HPDE6-E6E7 (cell line): ENCODE measurements around the gene PRPF8.

Experiments
- DNase-seq: peaks from one replicate; pipeline ENCODE4 v3.0.0; 2011; ENCODE audit warnings: missing footprints; ENCODE audit errors: extremely low spot score

Gene PRPF8

GRCh38 chr17:1627182-1627981, 57.3 kb downstream of the PRPF8 start:
- DNase-seq: no peak

GRCh38 chr17:1626333-1626732, 58.3 kb downstream of the PRPF8 start:
- DNase-seq: no peak

DNA sequence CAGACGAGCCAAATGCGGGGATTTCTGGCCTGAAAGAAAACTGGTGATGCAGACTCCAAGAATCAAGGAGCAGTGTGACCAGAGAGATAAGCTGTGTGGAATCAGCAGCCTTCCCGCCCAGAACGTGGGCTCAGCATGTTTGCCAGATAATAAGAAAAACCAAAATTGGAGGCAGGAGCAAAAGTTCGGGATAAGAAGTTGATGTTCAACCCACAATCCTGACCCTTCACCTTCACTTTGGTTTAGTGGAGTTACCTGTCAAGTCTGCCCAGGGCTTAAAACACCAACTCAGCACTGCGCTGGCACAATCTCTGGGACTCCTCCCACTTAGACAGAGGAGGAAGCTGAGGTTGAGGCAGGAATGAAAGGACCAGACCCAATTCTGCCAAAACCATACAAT, 59.1 kb downstream of the PRPF8 start:
- no peak for DNase-seq

DNA sequence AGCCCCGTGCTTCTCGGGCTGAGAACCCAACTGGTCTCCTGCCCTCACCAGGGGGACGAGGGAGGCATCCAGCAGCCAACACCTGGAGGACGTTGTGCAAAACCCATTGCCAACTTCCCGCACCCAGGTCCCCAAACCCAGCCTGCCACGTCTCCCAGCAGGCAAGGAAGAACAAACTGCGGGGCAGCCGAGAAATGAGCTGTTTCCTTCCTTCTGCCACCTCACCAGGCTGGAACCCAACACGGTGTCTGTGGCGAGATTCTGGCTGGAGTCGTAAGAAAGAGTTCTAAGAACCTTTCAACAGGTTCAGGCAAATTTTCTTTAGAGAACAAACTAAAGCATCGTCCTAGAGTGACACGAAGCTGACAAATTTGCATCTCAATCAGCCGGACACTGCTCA, 59.6 kb downstream of the PRPF8 start:
- DNase-seq: no peak

GRCh38 chr17:1624650-1625049, 60.0 kb downstream of the PRPF8 start:
- no peak for DNase-seq

DNA sequence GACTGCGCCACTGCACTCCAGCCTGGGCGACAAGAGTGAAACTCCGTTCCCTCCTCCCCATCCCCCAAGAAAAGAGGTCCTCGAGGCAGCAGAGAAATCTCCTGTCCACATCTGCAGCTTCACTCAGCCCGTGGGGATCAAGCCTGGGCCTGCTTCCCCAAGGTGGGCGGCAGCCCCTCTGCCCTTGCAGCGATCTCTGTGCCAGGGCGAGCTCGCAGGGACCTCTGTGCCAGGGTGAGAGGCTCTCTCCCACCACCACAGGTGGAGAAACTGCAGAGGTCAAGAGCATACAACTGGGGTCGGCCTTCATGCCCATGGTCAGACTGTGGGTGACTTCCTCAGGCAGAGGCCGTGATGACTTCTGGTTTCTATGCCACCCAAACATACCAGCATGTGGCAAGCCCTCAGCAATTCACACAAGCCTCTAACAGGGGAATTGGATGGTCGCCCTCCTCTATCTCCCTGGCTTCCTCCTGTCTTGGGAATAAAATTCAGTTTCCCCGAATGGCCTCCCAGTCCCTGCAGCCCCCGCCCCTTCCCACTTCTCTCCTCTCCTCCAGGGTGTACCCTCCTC, 61.5 kb downstream of the PRPF8 start:
- DNase-seq: no peak

DNA sequence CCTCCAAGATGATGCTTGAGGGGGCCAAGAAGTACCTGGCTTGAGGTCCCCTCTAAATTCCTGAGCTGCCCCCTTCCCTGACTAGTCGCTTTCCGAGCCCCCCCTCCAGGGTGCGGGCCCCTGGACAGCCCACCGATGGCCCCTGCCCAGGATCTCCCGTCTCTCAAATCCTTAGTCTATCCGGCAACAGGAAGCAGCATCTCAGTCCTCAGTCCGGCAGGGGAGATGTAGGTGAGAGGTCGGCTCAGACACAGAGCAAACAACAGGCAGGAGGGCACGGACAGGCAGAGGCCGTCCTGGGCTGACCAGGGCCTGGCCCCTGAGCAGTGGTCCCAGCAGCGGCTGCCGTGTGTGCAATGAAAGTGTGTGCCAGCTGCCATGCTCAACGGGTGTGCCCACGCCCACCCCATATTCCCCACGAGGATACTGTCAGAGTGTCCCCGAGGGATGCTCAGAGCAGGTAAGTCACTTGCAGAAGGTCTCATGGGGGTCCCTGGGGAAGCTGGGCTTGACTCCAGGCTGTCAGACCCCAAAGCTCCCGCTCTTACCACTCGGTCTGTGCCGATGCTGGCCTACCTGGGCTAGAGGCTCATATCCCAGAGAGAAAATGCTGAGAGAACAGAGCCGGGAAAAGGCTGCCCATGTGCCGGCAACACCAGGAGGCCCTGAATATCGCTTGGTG, 63.3 kb downstream of the PRPF8 start:
- DNase-seq: no peak

DNA sequence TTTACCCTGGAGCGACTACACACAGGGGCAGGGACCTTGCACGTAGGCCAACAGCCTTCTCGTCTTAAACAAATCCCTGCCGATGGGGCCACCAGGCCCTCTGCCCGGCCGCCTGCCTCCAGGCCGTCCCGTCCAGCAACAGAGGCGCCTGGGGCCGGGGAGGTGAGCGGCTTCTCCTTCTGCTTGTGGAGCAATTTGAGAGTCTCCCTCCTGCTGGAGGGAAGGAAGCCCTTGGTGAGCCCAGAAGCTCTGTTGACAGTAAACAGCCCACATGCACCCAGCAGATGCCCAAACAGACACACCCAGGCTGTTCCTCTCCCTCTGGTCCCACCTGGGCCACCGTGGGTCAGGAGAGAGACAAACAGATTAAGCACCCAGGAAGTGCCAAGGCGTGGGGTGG, 64.2 kb downstream of the PRPF8 start:
- DNase-seq: no peak

DNA sequence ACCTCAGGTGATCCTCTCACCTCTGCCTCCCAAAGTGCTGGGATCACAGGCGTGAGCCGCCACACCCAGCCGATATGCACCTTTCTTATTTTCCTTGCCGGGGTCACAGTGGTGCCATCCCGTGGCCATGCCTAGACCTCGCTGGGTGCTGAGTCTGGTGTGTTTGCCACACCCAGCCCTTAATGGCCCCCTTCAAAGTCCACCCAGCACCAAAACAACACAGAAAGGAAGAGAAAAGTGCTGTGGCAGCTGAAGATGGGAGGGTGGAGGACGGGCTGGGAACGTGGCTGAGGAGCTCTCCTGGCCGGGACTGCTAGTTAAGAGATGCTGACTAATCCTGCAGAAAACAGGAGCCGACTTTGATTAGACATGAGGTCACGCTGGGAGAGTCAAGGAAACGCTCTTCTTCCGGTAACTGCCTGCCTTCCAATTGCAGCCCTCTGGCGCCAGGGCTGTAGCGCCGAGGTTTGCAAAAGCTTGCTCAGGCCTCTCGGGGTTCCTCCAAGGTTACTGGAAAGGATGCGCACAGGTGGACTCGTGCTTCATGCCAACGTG, 67.0 kb downstream of the PRPF8 start:
- DNase-seq: peak; percentile 60

DNA sequence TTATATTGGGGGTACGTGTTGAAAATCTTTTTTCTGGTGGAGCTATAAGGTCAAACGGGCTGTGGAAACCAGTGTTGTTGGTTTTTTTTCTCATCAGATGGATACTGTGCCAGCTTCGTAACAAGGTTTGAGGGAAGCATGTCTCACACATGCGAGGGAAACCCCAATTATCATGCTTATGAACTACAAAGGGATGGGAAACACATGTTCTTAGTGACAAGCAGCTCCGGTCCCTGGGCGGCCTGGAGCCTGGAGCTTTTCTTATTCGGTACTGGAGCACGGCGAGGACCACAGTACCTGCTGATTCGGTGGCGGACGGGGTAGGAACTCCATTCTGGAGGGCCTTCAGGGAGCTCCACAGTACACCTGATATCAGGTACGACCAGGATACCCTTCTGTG, 68.6 kb downstream of the PRPF8 start:
- no peak for DNase-seq

GRCh38 chr17:1612400-1612799, 72.3 kb downstream of the PRPF8 start:
- DNase-seq: no peak

GRCh38 chr17:1611715-1612114, 73.0 kb downstream of the PRPF8 start:
- DNase-seq: no peak

GRCh38 chr17:1608676-1609075, 76.0 kb downstream of the PRPF8 start:
- no peak for DNase-seq

DNA sequence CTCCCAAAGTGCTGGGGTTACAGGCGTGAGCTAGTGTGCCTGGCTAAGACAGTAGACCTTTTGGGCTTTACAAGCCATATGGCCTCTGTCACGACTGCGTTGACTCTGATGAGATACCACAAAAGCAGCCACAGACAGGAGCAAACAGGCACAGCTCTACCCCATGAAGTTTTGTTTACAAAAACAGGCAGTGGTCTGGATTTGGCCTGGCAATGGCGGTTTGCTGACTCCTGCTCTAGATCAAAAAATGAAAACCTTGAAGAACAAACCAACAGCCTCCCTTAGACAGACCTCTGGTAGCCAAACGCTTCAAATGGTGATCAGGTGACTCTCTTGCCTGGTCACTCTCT, 76.7 kb downstream of the PRPF8 start:
- no peak for DNase-seq

- no peak for DNase-seq
Observed at GRCh38 chr17:1606352-1606985, 78.2 kb downstream of the PRPF8 start.

GRCh38 chr17:1605681-1606351, 78.9 kb downstream of the PRPF8 start:
- no peak for DNase-seq

- no peak for DNase-seq
Observed at GRCh38 chr17:1604831-1605528, 79.7 kb downstream of the PRPF8 start.

DNA sequence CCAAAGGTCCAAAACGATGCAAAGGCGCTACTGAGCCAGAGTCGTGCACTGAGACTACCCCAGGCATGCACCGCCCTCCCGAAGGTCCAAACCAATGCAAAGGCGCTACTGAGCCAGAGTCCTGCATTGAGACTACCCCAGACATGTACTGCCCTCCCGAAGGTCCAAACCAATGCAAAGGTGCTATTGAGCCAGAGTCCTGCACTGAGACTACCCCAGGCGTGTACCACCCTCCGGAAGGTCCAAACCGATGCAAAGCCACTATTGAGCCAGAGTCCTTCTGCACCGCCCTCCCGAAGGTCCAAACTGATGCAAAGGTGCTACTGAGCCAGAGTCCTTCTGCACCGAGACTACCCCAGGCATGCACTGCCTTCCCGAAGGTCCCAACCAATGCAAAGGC, 83.1 kb downstream of the PRPF8 start:
- no peak for DNase-seq
